ENCODE data around the gene AURKAIP1. TPM values are rescaled to one million over a fixed set of nuclear protein-coding genes. Genes with fewer than 3 reads are reported as not detected.
"Not testable (repeated sequence)": the region's sequence is repeated elsewhere in the genome, so short reads cannot be mapped to it uniquely, and the experiment has no call there.

AURKAIP1 gene
- total RNA-seq, 1 donor from 2014 or later = 46.9 TPM

DNA sequence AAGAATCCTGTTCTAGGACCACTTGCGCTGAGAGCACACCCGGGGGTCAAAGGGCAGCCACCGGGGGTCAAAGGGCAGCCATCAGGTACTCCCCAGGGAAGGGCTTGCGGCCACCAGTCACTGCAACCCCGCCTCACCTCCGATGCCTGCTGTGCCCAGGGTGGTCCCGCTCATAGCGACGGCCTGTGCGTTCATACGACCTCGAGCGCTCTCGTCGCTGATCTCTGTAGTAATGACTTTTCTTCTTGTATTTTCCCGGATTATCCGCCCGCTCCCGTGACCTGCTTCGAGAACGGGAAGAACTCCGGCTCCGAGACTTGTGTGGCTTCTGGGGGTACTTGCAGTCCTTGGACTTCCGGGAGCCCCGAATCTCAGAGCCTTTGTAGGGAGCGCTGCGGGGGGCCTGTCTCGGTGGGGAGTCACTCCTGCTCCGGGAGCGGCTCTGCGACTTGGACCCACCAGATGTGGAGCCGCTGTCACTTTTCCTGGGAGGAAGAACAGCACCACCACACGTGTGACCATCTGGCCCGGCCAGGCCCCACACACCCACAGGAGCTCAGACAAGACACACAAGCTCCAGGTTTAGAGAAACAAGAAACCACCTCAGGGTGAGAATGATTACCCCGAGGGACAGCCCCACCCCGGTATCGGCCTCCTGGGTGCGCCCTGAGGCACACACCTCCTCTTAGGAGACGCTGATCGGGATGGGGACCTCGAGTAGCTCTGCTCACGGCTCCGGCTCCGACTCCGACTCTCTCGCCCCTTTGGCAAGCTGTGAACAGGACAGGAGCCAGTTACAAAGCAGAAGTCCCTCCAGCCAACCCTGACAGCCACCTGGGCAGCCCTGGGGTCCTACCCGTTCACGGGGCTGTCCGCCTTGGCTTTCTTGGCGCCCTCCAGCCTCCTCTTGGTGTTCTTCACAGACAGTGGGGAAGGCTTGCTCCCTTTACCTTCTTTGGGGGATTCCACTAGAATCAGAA, 12.4 kb upstream of the AURKAIP1 start:
- DNase-seq (ENCODE audit: low spot score) = no peak

DNA sequence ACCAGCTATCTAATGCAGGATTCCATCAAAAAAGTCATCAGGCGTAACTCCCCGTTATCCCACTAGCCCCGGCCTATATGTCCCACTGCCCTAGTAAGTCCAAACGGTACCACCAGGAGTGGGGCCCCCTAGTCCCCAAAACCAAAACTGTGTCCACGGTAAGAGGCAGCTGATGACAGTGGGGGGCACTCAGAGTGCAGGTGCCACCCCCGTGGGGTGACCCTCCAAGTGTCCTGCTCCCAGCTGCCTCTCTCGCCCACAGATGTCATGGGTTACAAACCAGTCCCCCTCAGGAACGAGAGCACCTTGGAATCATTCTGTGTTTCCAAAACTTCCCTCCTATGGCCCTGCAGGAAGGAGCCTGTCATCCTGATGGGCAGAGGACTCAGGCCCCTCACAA, 10.9 kb upstream of the AURKAIP1 start:
- no peak for DNase-seq (ENCODE audit: low spot score)

DNA sequence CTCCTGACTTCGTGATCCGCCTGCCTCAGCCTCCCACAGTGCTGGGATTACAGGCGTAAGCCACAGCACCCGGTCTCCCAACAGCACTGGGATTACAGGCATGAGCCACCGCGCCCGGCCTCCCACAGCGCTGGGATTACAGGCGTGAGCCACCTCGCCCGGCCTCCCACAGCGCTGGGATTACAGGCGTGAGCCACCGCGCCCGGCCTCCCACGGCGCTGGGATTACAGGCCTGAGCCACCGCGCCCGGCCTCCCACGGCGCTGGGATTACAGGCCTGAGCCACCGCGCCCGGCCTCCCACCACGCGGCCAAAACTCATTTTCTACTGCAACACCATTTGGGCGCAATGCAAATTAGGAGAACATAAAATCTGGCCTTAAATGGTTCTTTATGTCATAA, 10.3 kb upstream of the AURKAIP1 start:
- not testable (repeated sequence) for DNase-seq (ENCODE audit: low spot score)

DNA sequence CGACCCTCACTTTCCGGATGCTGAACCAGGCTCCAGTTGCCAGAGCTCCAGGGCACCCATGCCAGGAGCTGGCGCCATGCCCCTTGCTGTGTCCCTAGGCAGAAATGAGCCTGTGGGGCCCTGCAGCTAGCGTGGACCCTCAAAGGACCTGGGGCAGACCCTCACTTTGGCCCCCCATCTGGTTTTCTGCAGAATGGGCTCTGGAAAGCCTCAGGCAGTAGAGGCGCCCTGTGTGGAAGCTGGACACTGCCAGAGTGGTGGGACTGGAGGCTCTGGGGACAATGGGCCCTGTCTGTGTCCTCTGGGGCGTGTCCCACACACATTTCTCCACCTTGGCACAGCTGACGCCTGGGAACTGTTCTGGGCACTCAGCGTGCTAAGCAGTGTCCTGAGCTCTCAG, 6.3 kb upstream of the AURKAIP1 start:
- no peak for DNase-seq (ENCODE audit: low spot score)

DNA sequence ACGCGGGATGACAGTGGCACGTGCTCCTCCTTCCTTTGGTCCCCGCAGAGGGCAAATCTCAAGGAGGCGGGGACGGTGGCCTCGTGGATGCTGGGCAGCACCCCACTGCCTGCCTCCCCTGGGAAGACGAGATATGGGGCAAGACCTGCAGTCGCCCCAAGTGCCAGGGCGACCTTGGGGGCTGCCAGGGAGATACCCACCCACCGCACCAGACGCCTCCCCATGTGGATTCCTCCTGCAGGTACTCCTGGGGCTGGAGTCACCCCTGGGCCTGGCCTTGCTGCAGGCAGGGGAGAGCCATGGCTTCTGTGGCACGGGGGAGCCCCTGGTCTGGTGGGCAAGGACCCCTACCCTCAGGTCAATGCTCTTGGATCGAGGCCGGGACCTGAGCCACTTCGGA, 5.9 kb upstream of the AURKAIP1 start:
- DNase-seq (ENCODE audit: low spot score) = no peak

DNA sequence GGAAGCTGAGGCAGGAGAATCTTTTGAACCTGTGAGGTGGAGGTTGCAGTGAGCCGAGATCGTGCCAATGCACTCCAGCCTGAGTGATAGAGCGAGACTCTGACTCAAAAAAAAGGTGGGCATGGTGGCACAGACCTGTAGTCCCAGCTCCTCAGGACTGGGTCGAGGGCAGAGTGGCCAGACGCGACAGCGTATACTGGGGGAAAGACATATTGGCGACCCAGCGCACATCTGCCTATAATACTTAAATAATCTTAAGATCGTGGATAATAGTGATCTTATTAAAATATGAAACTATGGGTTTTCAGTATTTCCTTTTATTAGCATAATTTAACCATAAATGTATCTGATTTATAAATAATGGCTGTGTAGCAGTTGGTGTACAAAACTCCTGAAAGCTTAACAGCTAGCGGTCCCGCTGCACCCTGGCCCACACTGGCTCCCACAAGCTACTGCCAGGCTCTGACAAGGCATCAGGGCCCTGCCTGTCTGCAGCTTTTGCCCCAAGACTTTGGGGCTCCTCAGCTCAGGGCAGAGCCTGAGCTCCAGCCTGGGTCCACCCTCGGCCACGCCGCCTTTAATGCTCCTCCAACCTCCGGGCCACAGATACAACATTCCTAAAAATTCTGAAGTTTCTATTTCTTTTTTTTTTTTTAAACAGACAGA, 2.7 kb upstream of the AURKAIP1 start:
- DNase-seq (ENCODE audit: low spot score) = no peak

DNA sequence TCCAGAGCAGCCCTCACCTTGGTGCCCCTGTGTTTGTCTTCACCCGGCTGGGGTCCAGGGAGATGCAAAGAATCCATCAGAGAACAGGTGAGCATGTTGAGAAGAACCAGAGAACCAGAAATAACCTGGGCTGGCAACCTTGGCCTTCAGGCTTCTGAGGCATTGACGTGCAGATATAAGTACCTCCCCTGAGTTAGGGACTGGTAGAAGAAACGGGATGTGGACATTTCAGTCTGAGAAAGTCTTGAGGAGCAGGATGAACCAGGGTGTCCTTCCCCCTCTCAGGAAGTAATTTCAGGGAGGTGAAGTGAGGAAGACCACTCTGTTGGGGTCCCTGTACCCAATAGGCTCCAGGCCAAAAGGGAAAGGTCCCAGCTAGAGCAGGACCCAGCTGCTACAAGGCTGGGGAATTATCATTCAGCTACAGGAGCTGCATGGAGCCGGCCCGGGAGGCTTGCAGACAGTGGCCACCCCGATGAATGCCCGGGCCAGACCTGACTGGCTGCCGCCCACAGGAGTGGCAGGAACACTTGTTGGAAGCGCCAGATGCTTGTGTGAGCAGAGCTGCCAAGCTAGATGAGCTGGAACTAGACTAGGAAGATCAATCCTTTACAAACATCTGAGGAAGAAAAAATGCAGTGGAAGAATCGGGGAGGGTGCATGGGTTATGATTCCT, 1.7 kb upstream of the AURKAIP1 start:
- no peak for DNase-seq (ENCODE audit: low spot score)

DNA sequence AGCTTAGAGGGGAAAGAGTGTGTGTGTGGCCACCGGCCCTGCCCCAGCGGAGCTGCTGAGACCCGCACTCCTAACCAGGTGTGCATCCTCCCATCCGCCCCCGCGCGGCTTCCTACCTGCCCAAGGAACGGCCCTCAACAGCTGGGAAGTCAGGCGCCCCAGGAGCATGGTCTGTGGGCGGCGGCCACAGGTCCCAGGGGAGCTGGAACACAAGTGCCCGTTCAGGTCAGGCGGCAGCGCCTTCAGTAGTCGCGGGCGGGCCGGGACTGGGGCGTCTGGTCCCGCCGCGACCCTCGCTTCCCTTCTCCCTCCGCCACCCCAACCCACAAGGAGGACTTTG, 448 bp downstream of the AURKAIP1 start:
- no peak for DNase-seq (ENCODE audit: low spot score)

DNA sequence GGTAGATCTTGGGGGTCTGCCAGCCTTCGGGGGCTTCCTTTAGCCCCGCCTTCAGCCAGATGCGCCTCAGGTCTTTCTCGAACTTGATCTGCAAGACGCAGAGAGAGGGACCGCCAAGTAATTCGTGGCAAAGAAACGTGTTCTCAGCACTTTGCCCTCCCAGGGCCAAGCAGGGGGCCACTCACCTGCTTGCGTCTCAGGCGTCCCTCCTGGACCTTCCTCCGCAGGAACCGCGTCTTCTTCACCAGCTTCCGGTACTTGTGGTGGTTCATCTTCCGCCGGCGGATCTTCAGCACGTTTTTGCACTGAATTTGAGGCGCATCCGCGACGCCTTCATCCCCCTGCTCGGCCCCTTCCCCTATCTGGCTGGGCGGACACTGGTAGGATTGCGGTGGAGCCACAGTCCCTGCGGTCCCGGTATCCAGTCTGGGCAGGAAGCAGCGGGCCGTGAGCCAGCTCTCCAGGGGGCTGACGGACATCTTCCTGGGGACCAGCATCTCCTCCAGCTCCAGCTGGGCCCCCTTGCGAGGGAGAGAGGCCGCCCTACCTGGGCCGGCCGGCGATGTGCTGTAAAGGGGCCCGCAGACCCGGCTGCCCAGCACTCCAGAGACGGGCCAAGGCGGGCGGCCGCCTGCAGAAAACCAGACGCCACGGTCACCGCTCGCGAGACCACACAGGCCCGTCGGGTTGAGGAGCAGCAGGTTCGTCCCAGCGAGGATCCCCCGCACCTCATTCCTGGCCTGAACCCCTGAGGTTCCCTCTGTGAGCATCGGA, 1.0 kb downstream of the AURKAIP1 start:
- DNase-seq (ENCODE audit: low spot score) = no peak

DNA sequence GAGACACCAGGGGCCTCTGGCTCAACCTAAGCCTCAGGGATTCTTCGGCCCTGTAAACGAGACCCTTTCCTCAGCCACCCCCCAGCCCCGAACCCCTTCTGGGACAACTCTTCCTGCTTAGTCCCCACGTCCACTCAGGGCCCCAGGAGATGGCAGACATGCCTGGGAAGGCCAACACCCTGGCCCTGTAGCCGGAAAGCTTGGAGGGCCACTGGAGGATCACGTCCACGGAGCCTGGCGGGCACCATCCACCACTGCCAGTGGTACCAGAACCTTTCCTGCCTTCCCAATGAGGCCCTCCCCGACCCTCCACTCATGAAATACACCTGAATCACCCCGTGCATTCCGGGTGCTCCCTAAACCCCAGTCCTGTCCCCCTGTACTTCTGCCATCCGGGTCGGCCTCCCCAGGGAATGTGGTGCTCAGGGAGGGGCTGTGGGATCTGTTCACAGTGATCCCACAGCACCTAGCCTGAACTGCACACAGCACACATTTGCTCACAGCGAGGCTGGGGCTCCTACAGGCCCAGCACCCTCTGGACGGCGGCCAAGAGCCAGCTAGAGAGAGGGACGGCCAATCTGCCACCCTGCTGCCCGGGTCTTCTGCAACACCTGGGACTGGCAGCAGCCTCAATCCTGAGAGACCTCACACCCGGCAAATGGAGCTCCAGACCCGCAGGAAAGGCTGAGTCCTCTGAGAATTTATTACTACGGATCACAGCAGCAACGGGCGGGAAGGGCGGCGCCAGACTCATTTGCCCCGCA, 1.8 kb downstream of the AURKAIP1 start:
- no peak for DNase-seq (ENCODE audit: low spot score)

DNA sequence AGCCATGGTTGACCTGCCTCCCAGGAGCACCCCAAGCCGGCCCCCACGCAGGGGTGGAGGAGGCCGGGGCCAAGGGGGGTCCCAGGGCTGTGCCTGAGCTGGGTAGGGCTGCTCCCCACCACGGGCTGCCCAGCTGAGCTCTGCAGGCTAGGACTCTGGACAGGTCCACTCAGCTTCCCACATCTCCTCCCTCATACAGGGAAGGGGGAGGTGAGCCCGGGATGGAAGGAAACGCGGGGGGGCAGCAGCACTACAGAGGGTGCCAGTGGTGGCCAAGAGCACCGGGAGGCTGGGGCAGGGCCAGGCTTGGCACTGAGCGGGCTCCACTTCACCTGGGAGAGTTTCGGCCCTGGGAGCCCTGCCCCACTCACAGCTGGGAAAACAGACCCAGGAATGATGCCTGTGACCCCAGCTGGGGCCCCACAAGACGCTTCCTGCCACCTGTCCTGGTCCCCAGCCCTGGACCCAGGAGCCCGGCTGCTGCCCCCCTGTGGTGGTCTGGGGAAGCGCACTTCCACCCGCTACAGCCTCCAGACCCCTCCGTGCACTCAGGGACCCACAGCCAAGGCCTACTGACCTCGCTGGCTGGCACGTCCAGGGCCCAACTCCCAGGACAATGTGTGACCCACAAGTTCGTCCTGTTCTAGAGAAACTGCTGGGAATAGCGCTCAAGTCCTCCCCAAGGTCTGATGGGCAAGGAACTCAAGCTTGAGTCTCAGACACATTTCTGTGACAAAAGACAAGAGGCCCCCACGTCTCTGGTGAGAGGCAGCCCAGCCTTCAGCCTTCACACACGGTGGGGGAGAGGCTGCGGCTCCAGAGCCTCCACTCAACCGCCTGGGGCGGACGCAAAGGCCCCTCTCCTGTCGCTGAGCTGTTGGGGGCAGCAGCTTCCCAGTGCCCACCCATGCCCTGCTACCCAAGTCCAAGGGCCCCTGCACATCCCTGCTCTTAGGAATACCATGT, 3.0 kb downstream of the AURKAIP1 start:
- DNase-seq (ENCODE audit: low spot score) = no peak

DNA sequence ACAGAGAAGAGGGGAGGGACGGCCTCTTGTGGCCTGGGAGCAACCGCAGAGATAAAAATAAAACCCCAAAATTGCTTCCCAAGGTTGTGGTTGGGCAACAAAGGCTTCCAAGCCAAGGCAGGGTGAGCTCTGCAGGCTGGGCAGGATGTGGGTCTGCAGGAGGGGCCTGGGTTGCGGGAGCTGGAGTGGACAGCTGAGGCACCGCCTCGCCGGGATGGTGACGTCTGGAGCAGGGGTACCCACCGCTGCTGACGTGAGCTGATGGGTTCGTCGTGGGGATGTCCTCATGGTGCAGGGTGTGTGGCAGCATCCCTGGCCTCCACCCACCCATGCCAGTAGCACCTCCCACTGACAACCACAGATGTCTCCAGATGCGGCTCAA, 3.7 kb downstream of the AURKAIP1 start:
- DNase-seq (ENCODE audit: low spot score) = no peak

DNA sequence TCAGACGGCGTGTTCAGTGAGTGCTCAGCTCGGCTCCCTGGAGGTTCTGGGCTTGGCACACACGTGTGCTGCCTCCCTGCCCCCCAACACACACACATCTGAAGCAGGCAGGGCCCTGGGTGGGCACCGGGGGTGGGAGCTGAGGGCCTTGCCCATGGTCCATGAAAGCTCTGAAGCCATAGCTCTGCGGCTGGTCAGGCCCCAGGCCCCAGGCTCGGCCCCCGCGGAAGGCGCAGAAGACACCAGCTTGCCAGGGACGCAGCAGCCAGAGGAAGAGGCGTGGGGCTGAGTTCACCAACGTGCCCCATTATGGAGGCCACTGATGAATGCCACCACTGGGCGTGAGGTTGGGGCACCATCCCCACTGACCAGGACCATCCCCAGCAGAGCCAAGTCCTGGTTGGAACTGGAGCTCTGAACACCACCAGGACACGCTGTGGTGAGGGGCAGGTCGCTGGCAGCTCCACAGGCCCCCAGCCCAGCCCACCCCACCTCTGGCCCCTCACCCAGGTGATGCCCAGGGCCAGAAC, 4.2 kb downstream of the AURKAIP1 start:
- no peak for DNase-seq (ENCODE audit: low spot score)

DNA sequence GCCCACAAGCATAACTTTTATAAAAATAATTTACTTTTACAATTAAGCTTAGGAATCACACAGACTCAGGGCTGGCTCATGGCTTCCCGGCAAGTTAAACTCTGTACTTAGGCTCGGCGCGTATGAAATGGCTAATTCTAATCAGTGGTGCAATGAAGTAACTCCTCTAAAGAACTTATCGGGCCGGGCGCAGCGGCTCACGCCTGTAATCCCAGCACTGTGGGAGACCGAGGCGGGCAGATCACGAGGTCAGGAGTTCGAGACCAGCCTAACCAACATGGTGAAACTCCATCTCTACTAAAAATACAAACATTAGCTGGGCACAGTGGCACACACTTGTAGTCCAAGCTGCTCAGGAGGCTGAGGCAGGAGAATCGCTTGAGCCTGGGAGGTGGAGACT, 4.9 kb downstream of the AURKAIP1 start:
- not testable (repeated sequence) for DNase-seq (ENCODE audit: low spot score)

DNA sequence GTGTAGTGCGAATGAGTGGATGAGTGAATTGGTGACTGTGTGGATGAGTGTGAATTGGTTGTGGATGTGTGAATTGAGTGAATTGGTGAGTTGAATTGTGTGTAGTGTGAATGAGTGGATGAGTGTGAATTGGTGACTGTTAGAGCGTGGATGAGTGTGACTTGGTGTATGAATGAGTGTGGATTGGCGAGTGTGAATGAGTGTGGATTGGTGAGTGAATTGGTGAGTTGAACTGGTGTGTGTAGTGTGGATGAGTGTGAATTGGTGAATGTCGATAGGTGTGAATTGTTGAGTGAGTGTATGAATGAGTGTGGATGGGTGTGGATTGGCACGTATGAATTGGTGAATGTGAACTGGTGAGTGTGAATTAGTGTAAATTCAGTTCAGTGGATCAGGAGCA, 7.7 kb downstream of the AURKAIP1 start:
- no peak for DNase-seq (ENCODE audit: low spot score)

DNA sequence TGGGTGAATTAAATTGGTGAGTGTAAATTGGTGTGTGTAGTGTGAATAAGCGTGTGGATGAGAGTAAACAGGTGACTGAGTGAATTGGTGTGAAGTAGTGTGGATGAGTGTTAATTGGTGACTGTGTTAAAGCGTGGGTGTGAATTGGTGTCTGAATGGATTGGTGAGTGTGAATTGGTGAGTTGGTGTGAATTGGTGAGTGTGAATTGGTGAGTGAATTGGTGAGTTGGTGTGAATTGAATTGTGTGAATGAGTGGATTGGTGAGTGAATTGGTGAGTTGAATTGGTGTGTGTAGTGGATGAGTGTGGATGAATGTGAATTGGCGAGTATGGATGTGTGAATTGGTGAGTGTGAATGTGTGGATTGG, 8.3 kb downstream of the AURKAIP1 start:
- DNase-seq (ENCODE audit: low spot score) = no peak

DNA sequence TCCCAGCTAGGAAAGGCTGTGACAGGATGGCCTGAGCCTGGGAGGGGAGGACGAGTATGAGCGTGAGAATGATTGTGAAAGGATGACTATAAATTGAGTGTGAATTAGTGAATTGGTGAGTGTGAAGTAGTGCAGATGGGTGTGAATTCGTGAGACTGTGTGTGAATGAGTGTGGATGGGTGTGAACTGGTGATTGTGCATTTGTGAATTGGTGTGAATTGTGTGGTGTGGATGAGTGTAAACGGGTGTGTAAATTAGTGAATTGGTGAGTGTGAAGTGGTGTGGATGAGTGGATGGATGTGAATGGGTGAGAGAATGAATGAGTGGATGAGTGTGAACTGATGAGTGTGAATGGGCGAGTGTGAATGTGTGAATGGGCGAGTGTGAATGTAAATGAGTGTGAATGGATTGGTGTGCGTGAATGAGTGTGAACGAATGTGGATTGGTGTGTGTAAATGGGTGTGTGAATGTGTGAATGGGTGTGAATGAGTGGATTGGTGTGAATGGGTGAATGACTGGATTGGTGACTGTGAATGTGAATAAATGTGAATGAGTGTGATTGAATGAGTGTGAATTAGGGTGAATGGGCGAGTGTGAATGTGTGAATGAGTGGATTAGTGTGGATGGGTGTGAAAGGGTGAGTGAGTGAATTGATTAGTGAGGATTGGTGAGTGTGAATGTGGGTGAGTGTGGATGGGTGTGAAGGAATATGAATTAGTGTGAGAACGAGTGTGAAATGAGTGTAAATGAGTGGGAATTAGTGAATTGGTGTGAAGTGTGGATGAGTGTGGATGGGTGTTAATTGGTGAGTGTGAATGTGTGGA, 8.9 kb downstream of the AURKAIP1 start:
- no peak for DNase-seq (ENCODE audit: low spot score)

DNA sequence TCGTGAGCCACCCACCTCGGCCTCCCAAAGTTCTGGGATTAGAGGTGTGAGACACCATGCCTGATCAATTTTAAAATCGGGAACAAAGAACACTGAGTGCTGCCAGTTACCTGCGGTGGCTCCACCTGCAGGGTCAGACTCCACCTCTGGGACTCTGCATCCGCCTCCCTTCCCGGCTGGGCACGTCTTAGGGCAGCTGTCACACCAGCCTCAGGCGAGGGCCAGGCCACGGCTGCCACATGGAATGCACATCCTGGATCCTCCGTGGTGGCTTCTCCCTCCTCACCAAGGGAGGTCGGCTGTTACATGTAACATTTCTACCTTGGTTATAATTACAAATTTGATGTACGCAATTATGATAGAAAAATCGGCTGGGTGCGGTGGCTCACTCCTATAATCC, 10.7 kb downstream of the AURKAIP1 start:
- no peak for DNase-seq (ENCODE audit: low spot score)

DNA sequence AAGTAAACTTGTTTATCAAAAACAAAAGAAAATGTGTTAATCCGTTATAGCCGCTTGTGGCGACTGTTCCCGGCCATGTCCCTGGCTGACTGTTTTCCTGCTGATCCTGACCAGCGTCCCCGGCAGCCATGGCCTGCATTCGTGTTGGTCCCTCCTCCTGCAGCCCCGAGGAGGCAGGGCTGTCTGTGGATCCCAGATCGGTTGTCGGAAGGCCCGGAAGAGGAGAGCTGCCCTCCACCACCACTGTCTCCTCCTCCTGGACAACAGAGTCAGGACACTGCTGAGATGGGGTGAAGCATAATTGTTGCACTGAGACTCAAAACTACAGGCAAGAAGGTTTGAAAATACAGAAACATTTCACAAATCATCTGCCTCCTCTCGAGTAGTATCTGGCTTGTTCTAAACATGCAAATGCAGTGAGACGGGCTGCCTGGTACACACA, 13.0 kb downstream of the AURKAIP1 start:
- DNase-seq (ENCODE audit: low spot score) = peak; percentile 93
